CD14-positive monocyte (primary cell): ENCODE measurements around the gene CNTNAP2. TPM values are rescaled to one million over a fixed set of nuclear protein-coding genes. Genes with fewer than 3 reads are reported as not detected.

ENCODE experiments used
- DNase-seq, 3 donors: peaks; one replicate each; pipeline ENCODE4 v3.0.0-alpha.2; 2011 to 2022
- H2AFZ ChIP-seq: 2 replicates; pipeline ENCODE4 v1.6.0; 2012; ENCODE audit warnings: mild to moderate bottlenecking, low read depth, low read length, inconsistent platforms; ENCODE audit not compliant: insufficient read depth, poor library complexity, severe bottlenecking
- H3K27ac ChIP-seq, 2 donors: 1 replicate in 1 of 2; 2 replicates in 1 of 2; pipeline ENCODE4 v1.5.1; 2012 to 2013; ENCODE audit warnings: low read length in 2 of 2, control low read depth in 1 of 2, inconsistent platforms in 1 of 2, low read depth in 1 of 2, mild to moderate bottlenecking in 1 of 2
- H3K27me3 ChIP-seq, 2 donors: one replicate each; pipeline versions ENCODE4 v1.6.0 to v1.6.1; 2011 to 2013; ENCODE audit warnings: low read length in 2 of 2; ENCODE audit not compliant: control insufficient read depth in 2 of 2, insufficient read depth in 2 of 2
- H3K36me3 ChIP-seq, 2 donors: replicated peaks in 1 of 2; 1 replicate in 1 of 2; 2 replicates in 1 of 2; pipeline versions ENCODE4 v1.5.1 to v1.6.1; 2012 to 2013; ENCODE audit warnings: low read length in 2 of 2, control low read depth in 1 of 2, inconsistent platforms in 1 of 2, mild to moderate bottlenecking in 1 of 2; ENCODE audit not compliant: insufficient read depth in 2 of 2, control insufficient read depth in 1 of 2
- H3K4me1 ChIP-seq, 2 donors: 1 replicate in 1 of 2; 2 replicates in 1 of 2; pipeline versions ENCODE4 v1.5.1 to v1.6.1; 2012 to 2013; ENCODE audit warnings: low read length in 2 of 2, control low read depth in 1 of 2, inconsistent platforms in 1 of 2, mild to moderate bottlenecking in 1 of 2, moderate library complexity in 1 of 2; ENCODE audit not compliant: insufficient read depth in 2 of 2, control insufficient read depth in 1 of 2
- H3K4me2 ChIP-seq: replicated peaks from 2 replicates; pipeline ENCODE3; 2012; ENCODE audit warnings: low read length, moderate library complexity, mild to moderate bottlenecking; ENCODE audit not compliant: poor library complexity, severe bottlenecking; ENCODE audit errors: extremely low read depth
- H3K4me3 ChIP-seq, 3 experiments: fragments of 200-600 bp in 1 of 3; sonication (generic) in 1 of 3; replicated peaks in 1 of 3; 1 replicate in 2 of 3; 2 replicates in 1 of 3; pipeline ENCODE4 v1.5.1; 2011 to 2013; ENCODE audit warnings: low read length in 3 of 3, mild to moderate bottlenecking in 3 of 3, control low read depth in 2 of 3, low read depth in 2 of 3, inconsistent platforms in 1 of 3, moderate library complexity in 1 of 3
- H3K79me2 ChIP-seq: 2 replicates; pipeline ENCODE4 v1.6.0; 2012; ENCODE audit warnings: mild to moderate bottlenecking, control low read depth, inconsistent platforms, low read length, moderate library complexity; ENCODE audit not compliant: insufficient read depth
- H3K9ac ChIP-seq: 2 replicates; pipeline ENCODE4 v1.6.0; 2017; ENCODE audit warnings: low read length, mild to moderate bottlenecking; ENCODE audit not compliant: insufficient read depth, poor library complexity, severe bottlenecking
- H3K9me3 ChIP-seq, 2 donors: replicated peaks in 1 of 2; 1 replicate in 1 of 2; 2 replicates in 1 of 2; pipeline versions ENCODE4 v1.5.1 to v1.6.1; 2012 to 2013; ENCODE audit warnings: low read length in 2 of 2, control low read depth in 1 of 2; ENCODE audit not compliant: control insufficient read depth in 1 of 2, insufficient read depth in 1 of 2
- H4K20me1 ChIP-seq: 2 replicates; pipeline ENCODE4 v1.6.0; 2012; ENCODE audit warnings: mild to moderate bottlenecking, low read length, control low read depth, moderate library complexity; ENCODE audit not compliant: insufficient read depth
- H3K27ac Mint-ChIP-seq, 7 donors: one replicate each; pipeline ENCODE4 v1.8.0; 2020; ENCODE audit warnings: mild to moderate bottlenecking in 7 of 7, mixed read lengths in 7 of 7, moderate library complexity in 6 of 7, inconsistent platforms in 2 of 7
- H3K27me3 Mint-ChIP-seq, 3 donors: one replicate each; pipeline ENCODE4 v1.8.0; 2021 to 2022; ENCODE audit warnings: low read depth in 3 of 3, mild to moderate bottlenecking in 3 of 3, mixed read lengths in 3 of 3, moderate library complexity in 3 of 3, inconsistent platforms in 1 of 3
- H3K36me3 Mint-ChIP-seq, 2 donors: one replicate each; pipeline ENCODE4 v1.8.0; 2020; ENCODE audit warnings: mixed read lengths in 2 of 2, inconsistent platforms in 1 of 2, mild to moderate bottlenecking in 1 of 2
- H3K4me1 Mint-ChIP-seq: one replicate; pipeline ENCODE4 v1.8.0; 2020; ENCODE audit warnings: mild to moderate bottlenecking, mixed read lengths
- H3K4me3 Mint-ChIP-seq, 2 donors: one replicate each; pipeline ENCODE4 v1.8.0; 2020; ENCODE audit warnings: mild to moderate bottlenecking in 2 of 2, mixed read lengths in 2 of 2, moderate library complexity in 1 of 2
- H3K9me3 Mint-ChIP-seq, 7 donors: one replicate each; pipeline ENCODE4 v1.8.0; 2020 to 2022; ENCODE audit warnings: mixed read lengths in 7 of 7, mild to moderate bottlenecking in 6 of 7, moderate library complexity in 6 of 7, inconsistent platforms in 2 of 7
- WGBS: methylation state at CpG from one replicate; pipeline ENCODE4 v1.1.5; 2013; ENCODE audit warnings: missing lambda C conversion rate; ENCODE audit not compliant: insufficient coverage; 5-methylcytosine and 5-hydroxymethylcytosine counted together
- intact Hi-C, 2 donors: fragments of 100-400 bp; cut with micrococcal nuclease; formaldehyde crosslinking; loops; one replicate each; pipeline versions ENCODE4 v1.15.0 to v1.15.1; 2023
- polyA plus RNA-seq, 3 donors: library from polyadenylated mRNA; depleted of rRNA in 1 of 3; unstranded in 2 of 3; stranded (reverse) in 1 of 3; fragments of 300-500 nt in 2 of 3; fragments of >200 nt in 1 of 3; fragmentation: Illumina TruSeq in 2 of 3; gene quantifications; 1 replicate in 2 of 3; 2 replicates in 1 of 3; pipeline ENCODE4 v1.2.3, GENCODE V29; 2012 to 2021
- TF ChIP-seq, protein P1 (sequence below): fragments of 200-600 bp; IDR thresholded peaks from one replicate; pipeline ENCODE4 v1.8.0; 2022; ENCODE audit warnings: antibody characterized with exemption, mild to moderate bottlenecking

CNTNAP2 gene
- polyA plus RNA-seq, 3 donors, result 0.01 TPM; not detected in 2

DNA sequence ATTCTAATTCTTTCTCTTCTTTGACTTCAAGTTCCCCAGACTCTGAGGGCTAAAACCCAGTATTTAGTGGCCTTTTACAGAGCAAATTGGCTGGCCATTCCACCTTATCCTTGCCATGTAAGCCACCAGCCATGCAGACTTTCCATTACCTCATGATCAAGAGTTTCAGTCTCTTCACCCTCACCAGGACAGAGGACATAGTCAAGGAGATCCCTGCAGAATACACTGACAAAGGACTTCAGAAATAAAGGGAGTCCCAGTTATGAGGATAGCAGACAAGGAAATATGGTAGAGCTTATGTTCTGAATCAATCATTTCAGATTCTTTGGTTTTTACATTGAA lies 1393.6 kb downstream of the CNTNAP2 start:
- Mint-ChIP-seq H3K27me3 (no peaks in the 10 kb centered on the region), H3K27ac (peak overlapping the region in 1 of 7 donors; percentile 46), H3K4me1 (no peaks in the 10 kb centered on the region), H3K36me3 (no peaks in the 10 kb centered on the region), H3K9me3 (peaks cover 3 to 20% (median 8%) of the 10 kb centered on the region in 7 donors), H3K4me3 (no peak overlapping the region)
- H3K27ac ChIP-seq, result no peak overlapping the region
- no peaks in the 10 kb centered on the region for H3K36me3 ChIP-seq
- H3K79me2 ChIP-seq, result no peaks in the 10 kb centered on the region
- H3K9ac ChIP-seq, result no peak overlapping the region
- peaks cover 3 to 12% of the 10 kb centered on the region in 2 donors for H3K9me3 ChIP-seq
- H2AFZ ChIP-seq, result no peak overlapping the region
- H3K4me3 ChIP-seq, result no peak overlapping the region
- TF ChIP-seq, protein P1, sequence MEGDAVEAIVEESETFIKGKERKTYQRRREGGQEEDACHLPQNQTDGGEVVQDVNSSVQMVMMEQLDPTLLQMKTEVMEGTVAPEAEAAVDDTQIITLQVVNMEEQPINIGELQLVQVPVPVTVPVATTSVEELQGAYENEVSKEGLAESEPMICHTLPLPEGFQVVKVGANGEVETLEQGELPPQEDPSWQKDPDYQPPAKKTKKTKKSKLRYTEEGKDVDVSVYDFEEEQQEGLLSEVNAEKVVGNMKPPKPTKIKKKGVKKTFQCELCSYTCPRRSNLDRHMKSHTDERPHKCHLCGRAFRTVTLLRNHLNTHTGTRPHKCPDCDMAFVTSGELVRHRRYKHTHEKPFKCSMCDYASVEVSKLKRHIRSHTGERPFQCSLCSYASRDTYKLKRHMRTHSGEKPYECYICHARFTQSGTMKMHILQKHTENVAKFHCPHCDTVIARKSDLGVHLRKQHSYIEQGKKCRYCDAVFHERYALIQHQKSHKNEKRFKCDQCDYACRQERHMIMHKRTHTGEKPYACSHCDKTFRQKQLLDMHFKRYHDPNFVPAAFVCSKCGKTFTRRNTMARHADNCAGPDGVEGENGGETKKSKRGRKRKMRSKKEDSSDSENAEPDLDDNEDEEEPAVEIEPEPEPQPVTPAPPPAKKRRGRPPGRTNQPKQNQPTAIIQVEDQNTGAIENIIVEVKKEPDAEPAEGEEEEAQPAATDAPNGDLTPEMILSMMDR, result no peak
- H3K4me2 ChIP-seq, result no peak overlapping the region
- no peaks in the 10 kb centered on the region for H4K20me1 ChIP-seq
- H3K27me3 ChIP-seq, result no peaks in the 10 kb centered on the region
- H3K4me1 ChIP-seq, result no peaks in the 10 kb centered on the region
- intact Hi-C loops, result no loop called here
- DNase-seq, result no peak

DNA sequence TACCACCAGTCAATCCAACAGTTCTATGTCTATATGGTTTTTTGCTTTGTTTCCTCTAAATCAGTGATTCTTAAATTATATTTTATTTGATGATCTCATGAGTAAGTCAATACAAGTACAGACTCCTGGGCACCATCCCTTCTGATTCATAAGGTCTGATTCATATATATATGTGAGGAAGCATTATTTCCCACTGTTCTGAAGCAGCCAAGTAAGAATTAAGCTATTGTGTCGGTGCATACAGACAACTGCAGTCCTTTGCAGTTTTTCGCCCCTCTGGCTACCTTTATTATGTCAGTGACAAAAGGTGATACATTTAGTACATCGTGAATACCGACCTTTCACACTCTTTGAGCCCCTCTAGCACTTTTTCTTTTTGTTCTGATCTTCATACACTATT lies 1394.3 kb downstream of the CNTNAP2 start:
- TF ChIP-seq, protein P1, result no peak
- H2AFZ ChIP-seq, result no peak overlapping the region
- no peaks in the 10 kb centered on the region for H3K27me3 Mint-ChIP-seq
- H3K4me3 Mint-ChIP-seq, result no peak overlapping the region
- H4K20me1 ChIP-seq, result no peaks in the 10 kb centered on the region
- WGBS, result 83% methylated on average over 1 of the region's 4 CpGs
- H3K27me3 ChIP-seq, result no peaks in the 10 kb centered on the region
- no peak for DNase-seq
- no peaks in the 10 kb centered on the region for H3K36me3 ChIP-seq
- no peak overlapping the region for H3K9ac ChIP-seq
- H3K4me1 ChIP-seq, result no peaks in the 10 kb centered on the region
- H3K27ac Mint-ChIP-seq, result no peak overlapping the region
- H3K27ac ChIP-seq, result no peak overlapping the region
- no peak overlapping the region for H3K4me2 ChIP-seq
- no peaks in the 10 kb centered on the region for H3K79me2 ChIP-seq
- H3K9me3 ChIP-seq, result peaks cover 3 to 12% of the 10 kb centered on the region in 2 donors
- H3K4me1 Mint-ChIP-seq, result no peaks in the 10 kb centered on the region
- intact Hi-C loops, result no loop called here
- H3K36me3 Mint-ChIP-seq, result no peaks in the 10 kb centered on the region
- peaks cover 3 to 22% (median 8%) of the 10 kb centered on the region in 7 donors for H3K9me3 Mint-ChIP-seq
- no peak overlapping the region for H3K4me3 ChIP-seq
